HEK293T (cell line): ENCODE results near the gene GAS2L1.
"Not testable (repeated sequence)": the region's sequence is repeated elsewhere in the genome, so short reads cannot be mapped to it uniquely, and the experiment has no call there.

Experiments
- CTCF ChIA-PET: fragments of 350-600 bp; formaldehyde crosslinking; extraction: SDS; loops from one replicate; lab custom pipeline; 2021; ENCODE audit warnings: antibody characterized with exemption, inconsistent platforms; lab: Yijun Ruan, JAX
- POLR2A ChIA-PET: fragments of 350-600 bp; formaldehyde crosslinking; extraction: SDS; loops from one replicate; lab custom pipeline; 2020; ENCODE audit warnings: antibody characterized with exemption, inconsistent platforms; lab: Yijun Ruan, JAX
- DNase-seq: peaks from one replicate; pipeline ENCODE4 v3.0.0; 2012; ENCODE audit warnings: mixed read lengths; ENCODE audit errors: extremely low spot score
- ARNT ChIP-seq: fragments of 450-650 bp; IDR thresholded peaks from 2 replicates; pipeline ENCODE4 v1.6.1; 2017; ENCODE audit warnings: mild to moderate bottlenecking
- BHLHE40 ChIP-seq: fragments of 450-650 bp; IDR thresholded peaks from 2 replicates; pipeline ENCODE4 v1.6.1; 2016; ENCODE audit warnings: mild to moderate bottlenecking, moderate library complexity, borderline replicate concordance
- CTBP1 ChIP-seq: fragments of 450-650 bp; IDR thresholded peaks from 2 replicates; pipeline ENCODE4 v1.6.1; 2016; ENCODE audit warnings: borderline replicate concordance
- ELF4 ChIP-seq: fragments of 450-650 bp; IDR thresholded peaks from 2 replicates; pipeline ENCODE4 v1.6.1; 2017; ENCODE audit warnings: antibody characterized with exemption
- FOXA1 ChIP-seq: fragments of 450-650 bp; IDR thresholded peaks from 2 replicates; pipeline ENCODE4 v1.6.1; 2016; ENCODE audit warnings: mild to moderate bottlenecking
- FOXK2 ChIP-seq: fragments of 450-650 bp; IDR thresholded peaks from 2 replicates; pipeline ENCODE4 v1.6.1; 2016; ENCODE audit warnings: mild to moderate bottlenecking
- FOXM1 ChIP-seq: fragments of 450-650 bp; IDR thresholded peaks from 2 replicates; pipeline ENCODE4 v1.6.1; 2017; ENCODE audit warnings: mild to moderate bottlenecking, borderline replicate concordance
- HDGF ChIP-seq: fragments of 450-650 bp; IDR thresholded peaks from 2 replicates; pipeline ENCODE4 v1.6.1; 2017; ENCODE audit warnings: antibody characterized with exemption, borderline replicate concordance
- L3MBTL2 ChIP-seq: fragments of 450-650 bp; conservative IDR thresholded peaks from 2 replicates; pipeline ENCODE4 v1.6.1; 2016; ENCODE audit warnings: mild to moderate bottlenecking
- LEF1 ChIP-seq: fragments of 450-650 bp; IDR thresholded peaks from 2 replicates; pipeline ENCODE4 v1.6.1; 2017; ENCODE audit warnings: mild to moderate bottlenecking, borderline replicate concordance
- NFRKB ChIP-seq: fragments of 450-650 bp; IDR thresholded peaks from 2 replicates; pipeline ENCODE4 v1.6.1; 2016; ENCODE audit warnings: mild to moderate bottlenecking, moderate library complexity
- SP1 ChIP-seq: fragments of 450-650 bp; IDR thresholded peaks from 2 replicates; pipeline ENCODE4 v1.6.1; 2017
- SUZ12 ChIP-seq: fragments of 450-650 bp; IDR thresholded peaks from 2 replicates; pipeline ENCODE4 v1.6.1; 2016; ENCODE audit warnings: mild to moderate bottlenecking
- TARDBP ChIP-seq: fragments of 450-650 bp; IDR thresholded peaks from 2 replicates; pipeline ENCODE4 v1.6.1; 2016
- ZNF384 ChIP-seq: fragments of 450-650 bp; IDR thresholded peaks from 2 replicates; pipeline ENCODE4 v1.6.1; 2016
- TF ChIP-seq, protein P1 (sequence below): fragments of 450-650 bp; IDR thresholded peaks from 2 replicates; pipeline ENCODE4 v1.6.1; 2016

Gene GAS2L1

GRCh38 chr22:29344137-29344536 lies 37.7 kb downstream of the GAS2L1 start:
- DNase-seq = no peak
- POLR2A ChIA-PET = interaction anchor here (1.0 kb wide), 1 partner anchor 43 kb away, joined by 3 read pairs; no protein-coding TSS in a partner anchor
- CTCF ChIA-PET = interaction anchor here (0.7 kb wide), 1 partner anchor 72 kb away, joined by 3 read pairs; no protein-coding TSS in a partner anchor
- TF ChIP-seq FOXM1 (no peak), ZNF384 (0 out of 2 replicates have a peak, but pooled peaks have one; percentile 11)

DNA sequence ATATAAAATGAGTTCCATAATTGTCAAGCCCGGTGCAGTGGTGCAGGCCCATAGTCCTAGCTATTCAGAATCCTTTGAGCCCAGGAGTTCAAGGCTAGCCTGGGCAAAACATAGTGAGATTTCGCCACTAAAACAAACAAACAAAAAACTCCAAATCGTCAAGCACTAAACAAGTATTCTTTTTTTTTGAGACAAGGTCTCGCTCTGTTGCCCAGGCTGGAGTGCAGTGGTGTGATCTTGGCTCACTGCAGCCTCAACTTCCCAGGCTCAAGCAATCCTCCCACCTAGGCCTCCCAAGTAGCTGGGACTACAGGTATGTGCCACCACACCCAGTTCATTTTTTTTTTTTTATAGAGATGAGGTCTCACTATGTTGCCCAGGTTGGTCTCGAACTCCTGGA lies 38.4 kb downstream of the GAS2L1 start:
- POLR2A ChIA-PET, DNase-seq: not testable (repeated sequence)
- CTCF ChIA-PET = interaction anchor here (0.7 kb wide), 1 partner anchor 71 kb away, joined by 3 read pairs; no protein-coding TSS in a partner anchor

DNA sequence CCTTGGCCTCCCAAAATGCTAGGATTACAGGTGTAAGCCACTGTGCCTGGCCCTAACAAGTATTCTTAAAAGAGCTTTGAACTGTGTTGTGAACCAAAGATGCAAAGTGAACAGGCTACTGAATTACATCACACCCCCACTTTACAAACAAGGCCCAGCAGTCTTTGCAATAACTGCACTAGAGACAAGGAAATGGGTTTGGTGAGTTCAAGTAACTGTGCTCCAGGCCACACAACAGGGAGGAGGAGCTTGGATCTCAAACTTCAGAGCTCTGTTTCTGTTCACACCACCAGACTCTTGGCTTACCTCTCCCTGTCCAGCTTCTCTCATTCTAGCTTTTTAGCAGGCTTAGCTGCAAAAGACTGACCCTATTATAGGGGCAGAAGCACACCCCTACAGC lies 39.5 kb downstream of the GAS2L1 start:
- no peak for DNase-seq
- TF ChIP-seq SP1 = no peak
- POLR2A ChIA-PET = no interaction called here
- CTCF ChIA-PET = no interaction called here

- TF ChIP-seq LEF1 (no peak), BHLHE40 (no peak), CTBP1 (no peak), ARNT (no peak), FOXA1 (no peak), SP1 (no peak), SUZ12 (no peak)
- no peak for DNase-seq
- ChIA-PET POLR2A (no interaction called here), CTCF (no interaction called here)
These were observed 40.2 kb downstream of the GAS2L1 start for GRCh38 chr22:29346659-29347058.

DNA sequence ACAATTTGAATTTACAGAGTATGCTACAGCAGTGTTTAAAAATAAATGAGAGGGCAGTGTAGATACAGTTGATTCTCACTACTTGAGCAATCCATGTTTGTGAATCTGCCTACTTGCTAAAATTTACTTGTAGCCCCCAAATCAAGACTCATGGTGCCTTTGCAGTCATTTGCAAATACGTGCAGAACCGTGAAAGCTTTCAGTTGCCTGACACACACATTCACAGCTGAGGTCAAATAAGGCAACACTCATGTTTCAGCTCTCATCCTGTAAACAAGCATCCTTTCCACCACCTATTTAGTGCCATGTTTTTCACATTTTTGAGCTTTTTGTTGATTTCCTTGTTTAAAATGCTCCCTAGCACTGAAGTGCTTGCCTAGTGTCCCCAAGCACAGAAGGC lies 41.6 kb downstream of the GAS2L1 start:
- ChIA-PET POLR2A (no interaction called here), CTCF (no interaction called here)
- TF ChIP-seq ARNT (no peak), FOXK2 (no peak), SUZ12 (no peak), NFRKB (no peak), SP1 (no peak), FOXA1 (no peak), TARDBP (no peak), HDGF (no peak), FOXM1 (no peak), CTBP1 (no peak), LEF1 (no peak), BHLHE40 (no peak), ZNF384 (no peak), L3MBTL2 (no peak), ELF4 (no peak)
- TF ChIP-seq, protein P1, sequence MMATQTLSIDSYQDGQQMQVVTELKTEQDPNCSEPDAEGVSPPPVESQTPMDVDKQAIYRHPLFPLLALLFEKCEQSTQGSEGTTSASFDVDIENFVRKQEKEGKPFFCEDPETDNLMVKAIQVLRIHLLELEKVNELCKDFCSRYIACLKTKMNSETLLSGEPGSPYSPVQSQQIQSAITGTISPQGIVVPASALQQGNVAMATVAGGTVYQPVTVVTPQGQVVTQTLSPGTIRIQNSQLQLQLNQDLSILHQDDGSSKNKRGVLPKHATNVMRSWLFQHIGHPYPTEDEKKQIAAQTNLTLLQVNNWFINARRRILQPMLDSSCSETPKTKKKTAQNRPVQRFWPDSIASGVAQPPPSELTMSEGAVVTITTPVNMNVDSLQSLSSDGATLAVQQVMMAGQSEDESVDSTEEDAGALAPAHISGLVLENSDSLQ = no peak
- no peak for DNase-seq

- no peak for DNase-seq
- POLR2A ChIA-PET = no interaction called here
- CTCF ChIA-PET = no interaction called here
- TF ChIP-seq, protein P1 = peak; percentile 69
- no peak for TF ChIP-seq TARDBP
These were observed 42.5 kb downstream of the GAS2L1 start for GRCh38 chr22:29348956-29349355.

- TF ChIP-seq ELF4 = no peak
- no peak for TF ChIP-seq SUZ12
- TF ChIP-seq LEF1 = no peak
- TF ChIP-seq NFRKB = no peak
- TF ChIP-seq, protein P1 = no peak
- TF ChIP-seq CTBP1 = no peak
- TF ChIP-seq SP1 = no peak
- no peak for TF ChIP-seq TARDBP
- no peak for TF ChIP-seq FOXM1
- TF ChIP-seq HDGF = no peak
- no peak for TF ChIP-seq FOXA1
- TF ChIP-seq FOXK2 = no peak
- no peak for TF ChIP-seq BHLHE40
- no peak for TF ChIP-seq ZNF384
- TF ChIP-seq L3MBTL2 = no peak
- no peak for TF ChIP-seq ARNT
- POLR2A ChIA-PET = no interaction called here
- CTCF ChIA-PET = interaction anchor here (0.6 kb wide), 1 partner anchor 80 kb away, joined by 3 read pairs; no protein-coding TSS in a partner anchor
- no peak for DNase-seq
These were observed 44.6 kb downstream of the GAS2L1 start for GRCh38 chr22:29351042-29351441.

DNA sequence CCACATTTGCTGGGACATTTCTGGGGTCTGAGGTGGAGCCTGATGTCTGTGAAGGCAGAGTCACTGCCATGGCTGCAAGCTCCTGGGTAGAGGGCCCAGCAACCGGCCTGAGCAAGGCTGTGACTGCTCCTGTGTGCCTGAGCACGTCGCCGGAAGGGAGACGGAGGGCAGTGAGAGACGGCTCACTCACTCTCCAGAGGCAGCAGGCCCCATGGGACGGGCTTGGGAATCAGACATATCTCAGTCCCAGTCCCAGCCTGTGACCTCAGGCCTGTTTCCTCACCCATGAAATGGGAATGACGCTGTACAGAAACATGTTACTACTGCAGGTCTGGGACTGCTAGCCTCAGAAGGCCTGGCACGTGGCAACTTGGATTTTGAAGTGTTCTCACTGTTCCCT lies 45.4 kb downstream of the GAS2L1 start:
- no peak for DNase-seq
- CTCF ChIA-PET = no interaction called here
- TF ChIP-seq, protein P1 = no peak
- no peak for TF ChIP-seq LEF1
- no peak for TF ChIP-seq BHLHE40
- TF ChIP-seq CTBP1 = no peak
- no peak for TF ChIP-seq NFRKB
- no peak for TF ChIP-seq FOXM1
- TF ChIP-seq SP1 = no peak
- TF ChIP-seq FOXA1 = no peak
- no peak for TF ChIP-seq FOXK2
- no peak for TF ChIP-seq TARDBP
- TF ChIP-seq ZNF384 = no peak
- no peak for TF ChIP-seq ARNT
- no peak for TF ChIP-seq SUZ12
- no peak for TF ChIP-seq L3MBTL2
- no peak for TF ChIP-seq ELF4
- no peak for TF ChIP-seq HDGF
- POLR2A ChIA-PET = no interaction called here
